Endothelial cell of umbilical vein (primary cell): ENCODE results near the gene STK10. TPM values are rescaled to one million over a fixed set of nuclear protein-coding genes. Genes with fewer than 3 reads are reported as not detected.

ENCODE experiments used
- BruUV-seq: library from RNA; stranded (reverse); fragments of 400-500 nt; replicated peaks from 2 replicates; lab custom pipeline; 2021; lab: Mats Ljungman, UMichigan
- CTCF ChIA-PET: fragments of 300-600, 350-600 bp; sonication (Branson Sonifier 250); formaldehyde crosslinking; loops from one replicate; lab custom pipeline; 2021; ENCODE audit warnings: antibody characterized with exemption, inconsistent platforms; lab: Charles Lee
- POLR2A ChIA-PET: fragments of 300-600, 350-600 bp; sonication (Branson Sonifier 250); formaldehyde crosslinking; loops from one replicate; lab custom pipeline; 2021; ENCODE audit warnings: antibody characterized with exemption, inconsistent platforms; lab: Charles Lee
- DNase-seq: peaks from one replicate; pipeline ENCODE4 v3.0.0-alpha.2; 2011; ENCODE audit warnings: low read depth, low spot score
- FAIRE-seq: peaks from 2 replicates; lab custom pipeline; 2011; peaks lifted over from hg19 to GRCh38; lab: Jason Lieb, UNC
- H2AFZ ChIP-seq: 2 replicates; pipeline ENCODE4 v1.6.0; 2012; ENCODE audit warnings: low read depth, low read length, control low read depth, inconsistent platforms
- H3K27ac ChIP-seq: 2 replicates; pipeline ENCODE4 v1.5.1; 2011; ENCODE audit warnings: low read depth, mild to moderate bottlenecking, control low read depth, low read length, moderate library complexity; ENCODE audit not compliant: insufficient read depth
- H3K27me3 ChIP-seq, 2 experiments: 2 replicates each; pipeline versions ENCODE4 v1.6.0 to v1.6.1; 2011; ENCODE audit warnings: low read length in 2 of 2, mixed read lengths in 1 of 2; ENCODE audit not compliant: control insufficient read depth in 2 of 2, insufficient read depth in 2 of 2
- H3K36me3 ChIP-seq, 2 experiments: 2 replicates in 1 of 2; 3 replicates in 1 of 2; pipeline ENCODE4 v1.5.1; 2011; ENCODE audit warnings: low read length in 2 of 2, mild to moderate bottlenecking in 1 of 2, moderate library complexity in 1 of 2; ENCODE audit not compliant: control insufficient read depth in 2 of 2, insufficient read depth in 2 of 2; ENCODE audit errors: extremely low read depth in 1 of 2
- H3K4me1 ChIP-seq: 3 replicates; pipeline ENCODE4 v1.5.1; 2011; ENCODE audit warnings: mild to moderate bottlenecking, low read length; ENCODE audit not compliant: control insufficient read depth, insufficient read depth; ENCODE audit errors: extremely low read depth
- H3K4me2 ChIP-seq: 2 replicates; pipeline ENCODE4 v1.6.1; 2011; ENCODE audit warnings: low read length, control low read depth, mixed read lengths; ENCODE audit not compliant: insufficient read depth
- H3K4me3 ChIP-seq, 3 experiments: fragments of 200-600 bp in 1 of 3; sonication (generic), shearing (Covaris generic) in 1 of 3; replicated peaks in 1 of 3; 2 replicates each; pipeline ENCODE4 v1.5.1; 2011 to 2016; ENCODE audit warnings: control low read depth in 3 of 3, low read length in 3 of 3, mild to moderate bottlenecking in 2 of 3, inconsistent platforms in 1 of 3, low read depth in 1 of 3, moderate library complexity in 1 of 3; ENCODE audit not compliant: insufficient read depth in 1 of 3
- H3K79me2 ChIP-seq: 2 replicates; pipeline ENCODE4 v1.6.0; 2012; ENCODE audit warnings: low read length, inconsistent platforms; ENCODE audit not compliant: control insufficient read depth, insufficient read depth
- H3K9ac ChIP-seq: replicated peaks from 2 replicates; pipeline ENCODE3; 2011; ENCODE audit warnings: low read length, control low read depth; ENCODE audit not compliant: insufficient read depth; ENCODE audit errors: extremely low read depth
- H3K9me1 ChIP-seq: replicated peaks from 3 replicates; pipeline ENCODE4 v1.6.0; 2011; ENCODE audit warnings: mild to moderate bottlenecking, low read length; ENCODE audit not compliant: control insufficient read depth, insufficient read depth; ENCODE audit errors: extremely low read depth
- H3K9me3 ChIP-seq: replicated peaks from 2 replicates; pipeline ENCODE4 v1.5.1; 2012; ENCODE audit warnings: low read length, inconsistent platforms; ENCODE audit not compliant: control insufficient read depth, insufficient read depth
- H4K20me1 ChIP-seq: replicated peaks from 2 replicates; pipeline ENCODE3; 2011; ENCODE audit warnings: mild to moderate bottlenecking, low read length; ENCODE audit not compliant: control insufficient read depth, insufficient read depth; ENCODE audit errors: extremely low read depth
- EZH2 ChIP-seq: IDR thresholded peaks from 2 replicates; pipeline ENCODE4 v1.6.1; 2012; ENCODE audit warnings: borderline replicate concordance, low read depth, mild to moderate bottlenecking, moderate library complexity, low read length, inconsistent platforms; ENCODE audit not compliant: severe bottlenecking
- FOS ChIP-seq: IDR thresholded peaks from 2 replicates; pipeline ENCODE4 v1.6.1; 2011; ENCODE audit warnings: mild to moderate bottlenecking, low read length, moderate library complexity, borderline replicate concordance; ENCODE audit not compliant: insufficient read depth
- GATA2 ChIP-seq: IDR thresholded peaks from 2 replicates; pipeline ENCODE4 v1.7.0; 2011; ENCODE audit warnings: low read depth, mild to moderate bottlenecking, moderate library complexity, mixed read lengths, low read length; ENCODE audit not compliant: insufficient read length, insufficient read depth
- JUN ChIP-seq: IDR thresholded peaks from 2 replicates; pipeline ENCODE4 v1.6.1; 2011; ENCODE audit warnings: borderline replicate concordance, low read depth; ENCODE audit not compliant: insufficient read length, insufficient read depth
- MAX ChIP-seq: IDR thresholded peaks from 2 replicates; pipeline ENCODE4 v1.6.1; 2011; ENCODE audit not compliant: insufficient read depth, insufficient read length
- MYC ChIP-seq: IDR thresholded peaks from one replicate; pipeline ENCODE4 v1.6.1; 2011; ENCODE audit warnings: mild to moderate bottlenecking, low read depth, low read length
- POLR2A ChIP-seq: IDR thresholded peaks from 2 replicates; pipeline ENCODE4 v1.6.1; 2012; ENCODE audit warnings: low read depth, mild to moderate bottlenecking, control low read depth, low read length
- POLR2AphosphoS5 ChIP-seq: IDR thresholded peaks from 2 replicates; pipeline ENCODE4 v1.6.1; 2012; ENCODE audit warnings: low read depth, mild to moderate bottlenecking, control low read depth, low read length, moderate library complexity; ENCODE audit not compliant: insufficient read depth
- dilution Hi-C: fragments of 300-500 bp; cut with MboI; formaldehyde crosslinking; loops from one replicate; pipeline ENCODE4 v1.15.0; 2019; ENCODE audit warnings: low sequenced_read_pairs; ENCODE audit not compliant: extremely low pct_ligation_motif_present
- intact Hi-C: fragments of 100-400 bp; cut with micrococcal nuclease; formaldehyde crosslinking; loops from one replicate; pipeline ENCODE4 v1.10.0; 2022
- polyA plus RNA-seq, 4 experiments: library from polyadenylated mRNA; depleted of rRNA in 3 of 4; stranded (reverse) in 3 of 4; unstranded in 1 of 4; fragments of >200 nt; gene quantifications; 2 replicates each; pipeline versions ENCODE4 v1.2.1 to v1.2.3, GENCODE V29; 2011 to 2012; ENCODE audit warnings: missing spikeins in 1 of 4
- total RNA-seq: library from RNA; stranded (reverse); gene quantifications from 2 replicates; pipeline ENCODE4 v1.2.3, GENCODE V29; 2021
- TF ChIP-seq, protein P1 (sequence below), 2 donors: IDR thresholded peaks; 1 replicate in 1 of 2; 2 replicates in 1 of 2; pipeline ENCODE4 v1.5.1; 2011; ENCODE audit warnings: low read length in 2 of 2, mild to moderate bottlenecking in 2 of 2, moderate library complexity in 2 of 2, control low read depth in 1 of 2, inconsistent platforms in 1 of 2, low read depth in 1 of 2; ENCODE audit not compliant: insufficient read depth in 1 of 2; ENCODE audit errors: extremely low read depth in 1 of 2

The STK10 gene
- total and polyA plus RNA-seq, 2 donors (not counting 3 experiments of a cell fraction or from before 2014, with no cell fraction given): 16.9 to 47.2 TPM

GRCh38 chr5:172169216-172169615 lies 18.8 kb downstream of the STK10 start:
- Histone ChIP-seq H3K36me3 (no peaks in the 10 kb centered on the region), H3K4me3 (no peak overlapping the region), H3K9me3 (no peaks in the 10 kb centered on the region), H3K27ac (no peak overlapping the region), H4K20me1 (no peaks in the 10 kb centered on the region), H3K4me2 (no peak overlapping the region), H3K9ac (no peak overlapping the region), H3K4me1 (no peaks in the 10 kb centered on the region), H3K79me2 (no peaks in the 10 kb centered on the region), H2AFZ (no peak overlapping the region), H3K9me1 (no peaks in the 10 kb centered on the region), H3K27me3 (no peaks in the 10 kb centered on the region)
- BruUV-seq: no TSS peak
- dilution Hi-C loops (no loop called here), intact Hi-C loops (no loop called here)
- CTCF ChIA-PET: interaction anchor here (0.6 to 0.8 kb wide), 2 partner anchors 9 to 20 kb away, joined by 3 read pairs; no protein-coding TSS in a partner anchor
- DNase-seq (no peak), FAIRE-seq (no peak)
- POLR2A ChIA-PET: no interaction called here
- TF ChIP-seq JUN (no peak), MAX (no peak)
- TF ChIP-seq, protein P1, sequence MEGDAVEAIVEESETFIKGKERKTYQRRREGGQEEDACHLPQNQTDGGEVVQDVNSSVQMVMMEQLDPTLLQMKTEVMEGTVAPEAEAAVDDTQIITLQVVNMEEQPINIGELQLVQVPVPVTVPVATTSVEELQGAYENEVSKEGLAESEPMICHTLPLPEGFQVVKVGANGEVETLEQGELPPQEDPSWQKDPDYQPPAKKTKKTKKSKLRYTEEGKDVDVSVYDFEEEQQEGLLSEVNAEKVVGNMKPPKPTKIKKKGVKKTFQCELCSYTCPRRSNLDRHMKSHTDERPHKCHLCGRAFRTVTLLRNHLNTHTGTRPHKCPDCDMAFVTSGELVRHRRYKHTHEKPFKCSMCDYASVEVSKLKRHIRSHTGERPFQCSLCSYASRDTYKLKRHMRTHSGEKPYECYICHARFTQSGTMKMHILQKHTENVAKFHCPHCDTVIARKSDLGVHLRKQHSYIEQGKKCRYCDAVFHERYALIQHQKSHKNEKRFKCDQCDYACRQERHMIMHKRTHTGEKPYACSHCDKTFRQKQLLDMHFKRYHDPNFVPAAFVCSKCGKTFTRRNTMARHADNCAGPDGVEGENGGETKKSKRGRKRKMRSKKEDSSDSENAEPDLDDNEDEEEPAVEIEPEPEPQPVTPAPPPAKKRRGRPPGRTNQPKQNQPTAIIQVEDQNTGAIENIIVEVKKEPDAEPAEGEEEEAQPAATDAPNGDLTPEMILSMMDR (IDR thresholded peaks at IDR 0.05; ENCODE audit: extremely low read depth in 1 of 2, insufficient read depth in 1 of 2, low read depth in 1 of 2, low read length in 2 of 2): no peak

- intact Hi-C loops (no loop called here), dilution Hi-C loops (no loop called here)
- FAIRE-seq (no peak), DNase-seq (no peak)
- Histone ChIP-seq H3K36me3 (no peaks in the 10 kb centered on the region), H3K27me3 (no peaks in the 10 kb centered on the region), H3K4me2 (no peak overlapping the region), H4K20me1 (no peaks in the 10 kb centered on the region), H3K4me3 (no peak overlapping the region), H3K27ac (no peak overlapping the region), H3K9me1 (no peaks in the 10 kb centered on the region), H3K4me1 (no peaks in the 10 kb centered on the region), H3K9ac (no peak overlapping the region), H3K79me2 (no peaks in the 10 kb centered on the region), H3K9me3 (no peaks in the 10 kb centered on the region), H2AFZ (no peak overlapping the region)
- no TSS peak for BruUV-seq
- no peak for TF ChIP-seq JUN
- no peak for TF ChIP-seq MAX
- TF ChIP-seq FOS: no peak
- TF ChIP-seq, protein P1 (IDR thresholded peaks at IDR 0.05; ENCODE audit: extremely low read depth in 1 of 2, insufficient read depth in 1 of 2, low read depth in 1 of 2, low read length in 2 of 2): no peak
- no peak for TF ChIP-seq POLR2A
- TF ChIP-seq GATA2: no peak
- TF ChIP-seq EZH2: no peak
- TF ChIP-seq POLR2AphosphoS5: no peak
- TF ChIP-seq MYC: no peak
- CTCF ChIA-PET: interaction anchor here (0.6 to 0.8 kb wide), 2 partner anchors 10 to 21 kb away, joined by 3 read pairs; no protein-coding TSS in a partner anchor
- POLR2A ChIA-PET: no interaction called here
These were observed 19.7 kb downstream of the STK10 start for GRCh38 chr5:172168311-172168710.
